Tibial nerve (tissue), 4 donors: ENCODE data around the gene ADAMTS9. TPM values are rescaled to one million over a fixed set of nuclear protein-coding genes. Genes with fewer than 3 reads are reported as not detected.
"Not testable (repeated sequence)": the region's sequence is repeated elsewhere in the genome, so short reads cannot be mapped to it uniquely, and the experiment has no call there.

ENCODE experiments used
- DNase-seq, 2 donors: peaks; one replicate each; pipeline ENCODE4 v3.0.0-alpha.2; 2019; ENCODE audit warnings: low spot score in 2 of 2
- H3K27ac ChIP-seq, 4 donors: fragments of 200-600 bp; sonication (generic) in 3 of 4; one replicate each; pipeline ENCODE4 v1.5.1; 2017 to 2019; ENCODE audit warnings: mild to moderate bottlenecking in 1 of 4
- H3K27me3 ChIP-seq, 2 donors: fragments of 200-600 bp; sonication (generic) in 1 of 2; one replicate each; pipeline versions ENCODE4 v1.5.1 to v1.6.0; 2017 to 2019
- H3K36me3 ChIP-seq, 3 donors: fragments of 200-600 bp; sonication (generic); one replicate each; pipeline ENCODE4 v1.5.1; 2018 to 2019
- H3K4me1 ChIP-seq, 4 donors: fragments of 200-600 bp; sonication (generic) in 3 of 4; one replicate each; pipeline ENCODE4 v1.5.1; 2017 to 2019
- H3K4me3 ChIP-seq, 4 donors: fragments of 200-600 bp; sonication (generic) in 3 of 4; one replicate each; pipeline ENCODE4 v1.5.1; 2017 to 2019; ENCODE audit warnings: mild to moderate bottlenecking in 1 of 4, moderate library complexity in 1 of 4
- H3K9me3 ChIP-seq, 4 donors: fragments of 200-600 bp; sonication (generic) in 3 of 4; one replicate each; pipeline ENCODE4 v1.5.1; 2017 to 2019
- EP300 ChIP-seq, 2 donors: sonication (generic); formaldehyde crosslinking; IDR thresholded peaks; one replicate each; pipeline ENCODE4 v1.6.1; 2017; ENCODE audit warnings: antibody characterized with exemption in 2 of 2, mild to moderate bottlenecking in 1 of 2
- POLR2A ChIP-seq, 2 donors: fragments of 450-650 bp; IDR thresholded peaks; one replicate each; pipeline ENCODE4 v1.6.1; 2017; ENCODE audit warnings: antibody characterized with exemption in 2 of 2, mild to moderate bottlenecking in 2 of 2, moderate library complexity in 2 of 2
- WGBS, 2 donors: methylation state at CpG; one replicate each; pipeline ENCODE4 v1.1.5; 2018; 5-methylcytosine and 5-hydroxymethylcytosine counted together
- total RNA-seq, 4 donors: library from RNA; depleted of rRNA; stranded (reverse); fragments of >200 nt; gene quantifications; one replicate each; pipeline ENCODE4 v1.1.0, GENCODE V29; 2016
- TF ChIP-seq, protein P1 (sequence below), 5 experiments: fragments of 200-600 bp in 3 of 5; fragments of 450-650 bp in 2 of 5; sonication (generic) in 3 of 5; IDR thresholded peaks; one replicate each; pipeline ENCODE4 v1.5.1; 2016 to 2019; ENCODE audit warnings: antibody characterized with exemption in 5 of 5, mild to moderate bottlenecking in 3 of 5, moderate library complexity in 2 of 5

ADAMTS9 gene
- total RNA-seq, 4 donors from 2014 or later = 79.1 to 145 (median 95.0) TPM

DNA sequence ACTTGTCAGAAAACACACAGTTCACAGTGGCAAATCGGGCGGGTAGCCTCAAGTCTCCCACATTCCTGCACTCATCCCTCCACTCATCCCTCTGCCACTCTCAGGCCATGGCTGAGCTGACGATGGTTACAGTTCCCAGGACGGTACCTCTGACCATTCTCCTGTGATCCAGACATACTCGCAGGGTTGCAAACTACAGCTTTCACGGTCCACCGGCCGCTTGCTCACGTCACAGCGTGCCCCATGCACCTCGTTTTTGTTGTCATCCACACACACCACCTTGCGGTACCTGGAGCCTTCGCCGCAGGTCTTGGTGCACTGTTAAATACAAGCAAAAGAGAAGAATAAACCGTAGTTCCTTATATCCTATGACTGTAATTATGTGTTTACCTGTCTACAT is 137.1 kb downstream of the ADAMTS9 start:
- 95% methylated on average over 15 of the region's 15 CpGs for WGBS, 2 donors
- Histone ChIP-seq H3K4me3 (no peak overlapping the region), H3K27me3 (no peaks in the 10 kb centered on the region), H3K4me1 (peaks cover 0 to 29% (median 7%) of the 10 kb centered on the region in 4 donors), H3K9me3 (no peaks in the 10 kb centered on the region), H3K27ac (no peak overlapping the region), H3K36me3 (peaks cover 0 to 41% (median 0%) of the 10 kb centered on the region in 3 donors)
- no peak for DNase-seq
- TF ChIP-seq, protein P1, sequence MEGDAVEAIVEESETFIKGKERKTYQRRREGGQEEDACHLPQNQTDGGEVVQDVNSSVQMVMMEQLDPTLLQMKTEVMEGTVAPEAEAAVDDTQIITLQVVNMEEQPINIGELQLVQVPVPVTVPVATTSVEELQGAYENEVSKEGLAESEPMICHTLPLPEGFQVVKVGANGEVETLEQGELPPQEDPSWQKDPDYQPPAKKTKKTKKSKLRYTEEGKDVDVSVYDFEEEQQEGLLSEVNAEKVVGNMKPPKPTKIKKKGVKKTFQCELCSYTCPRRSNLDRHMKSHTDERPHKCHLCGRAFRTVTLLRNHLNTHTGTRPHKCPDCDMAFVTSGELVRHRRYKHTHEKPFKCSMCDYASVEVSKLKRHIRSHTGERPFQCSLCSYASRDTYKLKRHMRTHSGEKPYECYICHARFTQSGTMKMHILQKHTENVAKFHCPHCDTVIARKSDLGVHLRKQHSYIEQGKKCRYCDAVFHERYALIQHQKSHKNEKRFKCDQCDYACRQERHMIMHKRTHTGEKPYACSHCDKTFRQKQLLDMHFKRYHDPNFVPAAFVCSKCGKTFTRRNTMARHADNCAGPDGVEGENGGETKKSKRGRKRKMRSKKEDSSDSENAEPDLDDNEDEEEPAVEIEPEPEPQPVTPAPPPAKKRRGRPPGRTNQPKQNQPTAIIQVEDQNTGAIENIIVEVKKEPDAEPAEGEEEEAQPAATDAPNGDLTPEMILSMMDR (IDR thresholded peaks at IDR 0.05) = no peak
- TF ChIP-seq EP300 (IDR thresholded peaks at IDR 0.05) (no peak), POLR2A (IDR thresholded peaks at IDR 0.05) (no peak)

DNA sequence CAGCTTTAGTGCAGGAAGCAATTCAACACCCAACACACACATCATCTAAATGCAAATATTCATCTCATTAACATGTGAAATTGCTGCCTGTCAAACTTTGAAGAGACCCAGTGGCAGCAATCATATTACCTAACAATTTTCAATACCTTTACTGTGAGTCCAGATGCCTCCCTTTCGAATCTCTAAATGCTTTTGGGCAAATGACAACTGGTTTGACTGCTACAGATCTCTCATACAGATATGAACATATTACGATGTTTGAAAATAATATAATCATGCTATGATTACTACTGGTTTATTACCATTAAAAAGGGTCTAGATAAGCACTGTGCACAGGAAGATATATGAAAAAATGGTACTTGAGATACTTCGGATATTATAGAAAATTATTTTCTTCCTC is 137.9 kb downstream of the ADAMTS9 start:
- 85 to 91% methylated on average over 3 of the region's 3 CpGs for WGBS, 2 donors

DNA sequence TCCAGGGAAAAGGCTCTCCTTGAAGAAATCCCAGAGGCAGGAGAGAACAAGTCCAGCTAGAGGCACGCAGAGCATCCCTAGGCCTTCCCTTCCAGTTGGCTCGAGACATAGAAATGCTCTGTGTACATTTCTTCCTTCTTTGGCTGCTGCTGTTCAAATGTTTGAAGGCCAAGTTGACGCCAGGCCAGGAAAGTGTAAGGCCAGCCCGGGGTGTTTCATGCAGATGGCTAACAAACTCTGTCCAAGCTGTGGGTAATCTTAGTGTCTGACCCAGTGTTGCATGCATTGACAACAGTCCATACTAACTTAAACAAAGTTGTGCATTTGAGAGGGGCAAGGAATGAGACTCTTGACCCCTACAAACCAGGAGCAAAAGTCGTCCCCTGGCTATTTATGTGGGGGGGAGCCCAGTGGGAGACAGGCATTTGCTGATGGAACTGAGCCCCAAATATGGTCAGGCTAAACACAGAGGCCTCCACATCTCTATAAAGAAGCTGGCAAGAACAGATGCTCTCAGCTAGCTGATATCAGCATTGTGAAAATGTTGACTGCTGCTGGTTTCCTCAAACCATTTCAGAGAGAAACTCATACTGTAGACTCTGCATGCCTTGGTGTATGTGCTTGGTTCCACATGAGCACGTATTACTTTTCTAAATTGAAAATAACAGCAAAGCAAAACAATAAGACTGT is 139.5 kb downstream of the ADAMTS9 start:
- H3K4me3 ChIP-seq = no peak overlapping the region
- 18 to 24% methylated on average over 6 of the region's 6 CpGs for WGBS, 2 donors
- TF ChIP-seq, protein P1 (IDR thresholded peaks at IDR 0.05) = no peak
- TF ChIP-seq POLR2A (IDR thresholded peaks at IDR 0.05) (no peak), EP300 (IDR thresholded peaks at IDR 0.05) (peak in 1 of 2 donors; percentile 30)
- peak; percentile 31 to 44 for DNase-seq
- H3K9me3 ChIP-seq = no peaks in the 10 kb centered on the region
- no peaks in the 10 kb centered on the region for H3K27me3 ChIP-seq
- peak overlapping the region in 3 of 4 donors; percentile 45 to 65 (median 62) for H3K27ac ChIP-seq
- peaks cover 0 to 39% (median 0%) of the 10 kb centered on the region in 3 donors for H3K36me3 ChIP-seq
- H3K4me1 ChIP-seq = peaks cover 0 to 27% (median 7%) of the 10 kb centered on the region in 4 donors

More for the DNA sequence above, 137.9 kb downstream of the ADAMTS9 start:
- H3K9me3 ChIP-seq = no peaks in the 10 kb centered on the region
- peaks cover 0 to 29% (median 7%) of the 10 kb centered on the region in 4 donors for H3K4me1 ChIP-seq
- no peak overlapping the region for H3K4me3 ChIP-seq
- TF ChIP-seq, protein P1 (IDR thresholded peaks at IDR 0.05) = no peak
- TF ChIP-seq EP300 (IDR thresholded peaks at IDR 0.05) (no peak), POLR2A (IDR thresholded peaks at IDR 0.05) (no peak)
- no peaks in the 10 kb centered on the region for H3K27me3 ChIP-seq
- DNase-seq = no peak
- peaks cover 0 to 41% (median 0%) of the 10 kb centered on the region in 3 donors for H3K36me3 ChIP-seq
- peak overlapping the region in 1 of 4 donors; percentile 62 for H3K27ac ChIP-seq

DNA sequence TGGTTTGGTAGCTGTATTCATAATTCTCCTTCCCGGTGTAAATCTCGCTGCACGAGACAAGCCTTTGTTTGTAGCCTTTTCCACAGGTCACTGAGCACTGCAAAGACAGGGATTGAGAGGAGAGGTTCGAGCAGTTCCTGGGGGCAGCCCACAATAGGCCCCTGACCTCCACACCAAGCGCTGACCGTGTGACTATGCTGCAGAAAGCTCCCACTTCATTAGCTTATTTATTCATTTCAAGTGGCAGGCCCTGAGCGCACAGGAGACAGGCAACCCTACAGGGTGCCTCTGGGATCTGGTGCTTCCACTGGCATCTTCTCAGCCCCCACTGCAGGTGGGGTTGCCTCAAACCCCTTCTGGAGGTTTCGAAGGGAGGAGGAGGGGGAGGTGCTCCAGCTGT is 140.9 kb downstream of the ADAMTS9 start:
- H3K36me3 ChIP-seq = peaks cover 0 to 41% (median 0%) of the 10 kb centered on the region in 3 donors

DNA sequence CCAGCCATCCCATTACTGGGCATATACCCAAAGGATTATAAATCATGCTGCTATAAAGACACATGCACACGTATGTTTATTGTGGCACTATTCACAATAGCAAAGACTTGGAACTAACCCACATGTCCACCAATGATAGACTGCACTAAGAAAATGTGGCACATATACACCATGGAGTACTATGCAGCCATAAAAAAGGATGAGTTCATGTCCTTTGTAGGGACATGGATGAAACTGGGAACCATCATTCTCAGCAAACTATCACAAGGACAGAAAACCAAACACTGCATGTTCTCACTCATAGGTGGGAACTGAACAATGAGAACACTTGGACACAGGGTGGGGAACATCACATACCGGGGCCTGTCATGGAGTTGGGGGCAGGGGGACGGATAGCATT is 142.6 kb downstream of the ADAMTS9 start:
- not testable (repeated sequence) for DNase-seq, H3K9me3 ChIP-seq, H3K4me3 ChIP-seq, H3K27me3 ChIP-seq, H3K27ac ChIP-seq
- WGBS, 2 donors = 94 to 97% methylated on average over 3 of the region's 3 CpGs
- peaks cover 0 to 45% (median 0%) of the 10 kb centered on the region in 3 donors for H3K36me3 ChIP-seq
- H3K4me1 ChIP-seq = peaks cover 0 to 26% (median 7%) of the 10 kb centered on the region in 4 donors

More for the DNA sequence above, 140.9 kb downstream of the ADAMTS9 start:
- DNase-seq = no peak
- 91 to 94% methylated on average over 8 of the region's 8 CpGs for WGBS, 2 donors
- no peaks in the 10 kb centered on the region for H3K27me3 ChIP-seq
- H3K4me1 ChIP-seq = peaks cover 0 to 22% (median 7%) of the 10 kb centered on the region in 4 donors
- H3K4me3 ChIP-seq = no peak overlapping the region
- no peaks in the 10 kb centered on the region for H3K9me3 ChIP-seq
- peak overlapping the region in 1 of 4 donors; percentile 15 for H3K27ac ChIP-seq
- TF ChIP-seq POLR2A (IDR thresholded peaks at IDR 0.05) = no peak
- no peak for TF ChIP-seq EP300 (IDR thresholded peaks at IDR 0.05)
- TF ChIP-seq, protein P1 (IDR thresholded peaks at IDR 0.05) = no peak
